SU-DHL-6 (cell line): ENCODE data around the gene CHMP6.
"Not testable (repeated sequence)": the region's sequence is repeated elsewhere in the genome, so short reads cannot be mapped to it uniquely, and the experiment has no call there.

ENCODE experiments used
- H2AFZ ChIP-seq: fragments of 200-600 bp; sonication (generic); 2 replicates; pipeline ENCODE4 v1.6.1; 2014; ENCODE audit warnings: low read depth, mild to moderate bottlenecking, moderate library complexity, mixed read lengths, antibody characterized with exemption, low read length; ENCODE audit not compliant: severe bottlenecking
- H3F3A ChIP-seq: fragments of 200-600 bp; shearing (Covaris generic); 2 replicates; pipeline ENCODE4 v1.6.0; 2016; ENCODE audit warnings: antibody characterized with exemption, mild to moderate bottlenecking; ENCODE audit not compliant: insufficient read depth
- H3K27ac ChIP-seq: fragments of 200-600 bp; sonication (generic); 2 replicates; pipeline ENCODE4 v1.5.1; 2016; ENCODE audit warnings: low read depth, mild to moderate bottlenecking, low read length, moderate library complexity, mixed read lengths
- H3K27me3 ChIP-seq: fragments of 200-600 bp; sonication (generic), shearing (Covaris generic); 2 replicates; pipeline ENCODE4 v1.6.0; 2014; ENCODE audit warnings: mild to moderate bottlenecking, low read length
- H3K36me3 ChIP-seq: fragments of 200-600 bp; sonication (generic); 2 replicates; pipeline ENCODE4 v1.6.1; 2014; ENCODE audit warnings: mild to moderate bottlenecking, low read length, mixed read lengths
- H3K4me2 ChIP-seq: fragments of 300-600, 200-600 bp; shearing (Covaris generic), sonication (generic); 2 replicates; pipeline ENCODE4 v1.6.0; 2014; ENCODE audit warnings: low read length, low read depth, mild to moderate bottlenecking; ENCODE audit not compliant: poor library complexity, severe bottlenecking
- H3K4me3 ChIP-seq: fragments of 200-600 bp; sonication (generic); 2 replicates; pipeline ENCODE4 v1.5.1; 2014; ENCODE audit warnings: antibody characterized with exemption, low read length, mild to moderate bottlenecking, mixed read lengths; ENCODE audit not compliant: insufficient read depth, poor library complexity, severe bottlenecking
- H3K79me2 ChIP-seq: fragments of 200-600 bp; sonication (generic); 2 replicates; pipeline ENCODE4 v1.6.1; 2014; ENCODE audit warnings: mild to moderate bottlenecking, low read length, moderate library complexity; ENCODE audit not compliant: insufficient read depth
- H3K9ac ChIP-seq: fragments of 200-600 bp; sonication (generic); 2 replicates; pipeline ENCODE4 v1.7.0; 2014; ENCODE audit warnings: mild to moderate bottlenecking, low read length
- H3K9me2 ChIP-seq: fragments of 200-600 bp; sonication (generic); replicated peaks from 2 replicates; pipeline ENCODE4 v1.6.1; 2014; ENCODE audit warnings: low read length; ENCODE audit not compliant: insufficient read depth
- H3K9me3 ChIP-seq: fragments of 200-600 bp; sonication (generic); 2 replicates; pipeline ENCODE4 v1.6.1; 2014; ENCODE audit warnings: low read length, mixed read lengths; ENCODE audit not compliant: insufficient read depth
- H4K20me1 ChIP-seq: fragments of 200-600 bp; sonication (generic); 2 replicates; pipeline ENCODE4 v1.6.1; 2014; ENCODE audit warnings: low read depth, mild to moderate bottlenecking, antibody characterized with exemption, low read length, moderate library complexity, mixed read lengths
- EZH2phosphoT487 ChIP-seq: fragments of 200-600 bp; sonication (generic), shearing (Covaris generic); conservative IDR thresholded peaks from 2 replicates; pipeline ENCODE4 v1.6.1; 2018; ENCODE audit warnings: mild to moderate bottlenecking, antibody characterized with exemption, low read length, moderate library complexity, mixed read lengths
- TF ChIP-seq, protein P1 (sequence below): fragments of 200-600 bp; sonication (generic); IDR thresholded peaks from one replicate; pipeline ENCODE4 v1.5.1; 2017; ENCODE audit warnings: antibody characterized with exemption, mild to moderate bottlenecking, low read length, moderate library complexity; ENCODE audit not compliant: insufficient read depth, poor library complexity, severe bottlenecking

The CHMP6 gene

DNA sequence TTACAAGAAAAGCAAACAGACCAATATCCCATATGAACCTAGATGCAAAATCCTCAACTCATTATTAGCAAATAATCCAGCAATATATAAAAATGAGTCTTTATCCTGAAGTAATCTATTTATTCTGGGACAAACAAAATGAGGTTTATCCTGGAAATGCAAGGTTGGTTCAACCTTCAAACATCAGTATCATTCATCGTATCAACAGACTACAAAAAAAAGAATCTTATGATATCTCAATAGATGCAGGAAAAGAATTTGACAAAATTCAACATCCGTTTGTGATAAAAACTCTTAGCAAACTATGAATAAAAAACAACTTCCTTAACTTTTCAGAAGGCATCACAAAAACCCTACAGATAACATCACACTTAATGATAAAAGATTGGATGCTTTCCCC, 24.9 kb downstream of the CHMP6 start:
- Histone ChIP-seq H3F3A (no peaks in the 10 kb centered on the region), H3K4me3 (no peak overlapping the region), H3K27ac (no peak overlapping the region), H3K9me3 (no peaks in the 10 kb centered on the region), H3K79me2 (no peaks in the 10 kb centered on the region), H3K36me3 (no peaks in the 10 kb centered on the region), H3K9me2 (no peaks in the 10 kb centered on the region), H3K9ac (no peak overlapping the region), H3K27me3 (no peaks in the 10 kb centered on the region), H3K4me2 (no peak overlapping the region), H4K20me1 (no peaks in the 10 kb centered on the region), H2AFZ (no peak overlapping the region)
- TF ChIP-seq, protein P1, sequence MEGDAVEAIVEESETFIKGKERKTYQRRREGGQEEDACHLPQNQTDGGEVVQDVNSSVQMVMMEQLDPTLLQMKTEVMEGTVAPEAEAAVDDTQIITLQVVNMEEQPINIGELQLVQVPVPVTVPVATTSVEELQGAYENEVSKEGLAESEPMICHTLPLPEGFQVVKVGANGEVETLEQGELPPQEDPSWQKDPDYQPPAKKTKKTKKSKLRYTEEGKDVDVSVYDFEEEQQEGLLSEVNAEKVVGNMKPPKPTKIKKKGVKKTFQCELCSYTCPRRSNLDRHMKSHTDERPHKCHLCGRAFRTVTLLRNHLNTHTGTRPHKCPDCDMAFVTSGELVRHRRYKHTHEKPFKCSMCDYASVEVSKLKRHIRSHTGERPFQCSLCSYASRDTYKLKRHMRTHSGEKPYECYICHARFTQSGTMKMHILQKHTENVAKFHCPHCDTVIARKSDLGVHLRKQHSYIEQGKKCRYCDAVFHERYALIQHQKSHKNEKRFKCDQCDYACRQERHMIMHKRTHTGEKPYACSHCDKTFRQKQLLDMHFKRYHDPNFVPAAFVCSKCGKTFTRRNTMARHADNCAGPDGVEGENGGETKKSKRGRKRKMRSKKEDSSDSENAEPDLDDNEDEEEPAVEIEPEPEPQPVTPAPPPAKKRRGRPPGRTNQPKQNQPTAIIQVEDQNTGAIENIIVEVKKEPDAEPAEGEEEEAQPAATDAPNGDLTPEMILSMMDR: no peak
- no peak for TF ChIP-seq EZH2phosphoT487

DNA sequence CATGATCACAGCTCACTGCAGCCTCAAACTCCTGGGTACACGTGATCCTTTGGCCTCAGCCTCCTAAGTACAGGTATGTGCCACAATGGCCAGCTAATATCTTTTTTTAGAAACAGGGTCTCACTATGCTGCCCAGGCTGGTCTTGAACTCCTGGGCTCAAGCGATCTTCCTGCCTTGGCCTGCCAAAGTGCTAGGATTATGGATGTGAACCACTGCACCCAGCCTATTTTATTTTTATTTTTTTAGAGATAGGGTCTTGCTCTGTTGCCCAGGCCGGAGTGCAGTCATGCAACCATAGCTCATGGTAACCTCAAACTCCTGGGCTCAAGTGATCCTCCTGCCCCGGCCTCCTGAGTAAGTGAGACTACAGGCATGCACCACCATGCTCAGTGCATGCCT, 25.7 kb downstream of the CHMP6 start:
- not testable (repeated sequence) for H3K27ac ChIP-seq, H3K27me3 ChIP-seq, H3K79me2 ChIP-seq, H3K36me3 ChIP-seq, H3K4me3 ChIP-seq, H3K9me2 ChIP-seq, H3F3A ChIP-seq, H3K4me2 ChIP-seq, H2AFZ ChIP-seq, H3K9ac ChIP-seq, H3K9me3 ChIP-seq, H4K20me1 ChIP-seq

DNA sequence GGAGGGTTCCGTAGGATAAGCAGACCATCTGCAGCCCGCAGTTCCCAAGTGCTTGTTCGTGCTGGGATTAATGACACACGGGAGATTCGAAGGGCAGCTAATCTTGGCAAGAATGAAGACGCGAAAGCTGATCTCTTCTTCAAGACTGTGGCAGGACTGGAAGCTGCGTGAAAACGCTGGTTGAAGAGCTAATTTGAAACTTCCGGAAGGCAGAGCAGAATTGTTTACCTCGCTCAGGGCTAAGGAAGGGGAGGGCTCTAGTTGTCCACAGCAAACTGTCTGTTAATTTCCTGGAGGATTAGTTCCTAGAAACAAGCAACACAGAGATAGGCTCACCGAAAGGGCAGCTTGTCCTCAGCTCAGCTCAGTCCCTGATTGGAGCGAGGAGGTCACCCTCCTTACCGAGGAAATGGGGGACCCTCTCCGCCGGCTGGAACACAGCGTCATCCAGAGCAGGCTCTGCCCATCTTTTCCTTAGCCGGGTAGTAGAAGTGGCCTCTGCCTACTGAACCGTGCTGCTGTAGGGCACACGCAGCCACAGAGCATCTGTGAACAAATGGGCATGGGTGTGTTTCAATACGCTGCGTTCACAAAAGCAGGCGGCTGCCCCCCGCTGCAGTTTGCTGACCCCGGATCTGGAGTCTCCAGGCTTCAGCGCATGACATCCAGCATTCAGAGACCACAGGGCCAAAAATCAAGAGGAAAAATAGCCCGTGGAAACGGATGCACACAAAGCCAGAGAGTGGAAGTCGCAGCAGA, 26.6 kb downstream of the CHMP6 start:
- Histone ChIP-seq H3K9ac (no peak overlapping the region), H3K9me3 (no peaks in the 10 kb centered on the region), H3K27ac (no peak overlapping the region), H3K79me2 (no peaks in the 10 kb centered on the region), H3K4me3 (no peak overlapping the region), H3K4me2 (no peak overlapping the region), H2AFZ (no peak overlapping the region), H4K20me1 (no peaks in the 10 kb centered on the region), H3K36me3 (no peaks in the 10 kb centered on the region), H3F3A (no peaks in the 10 kb centered on the region), H3K27me3 (no peaks in the 10 kb centered on the region), H3K9me2 (no peaks in the 10 kb centered on the region)
- TF ChIP-seq, protein P1: no peak
- TF ChIP-seq EZH2phosphoT487: no peak

DNA sequence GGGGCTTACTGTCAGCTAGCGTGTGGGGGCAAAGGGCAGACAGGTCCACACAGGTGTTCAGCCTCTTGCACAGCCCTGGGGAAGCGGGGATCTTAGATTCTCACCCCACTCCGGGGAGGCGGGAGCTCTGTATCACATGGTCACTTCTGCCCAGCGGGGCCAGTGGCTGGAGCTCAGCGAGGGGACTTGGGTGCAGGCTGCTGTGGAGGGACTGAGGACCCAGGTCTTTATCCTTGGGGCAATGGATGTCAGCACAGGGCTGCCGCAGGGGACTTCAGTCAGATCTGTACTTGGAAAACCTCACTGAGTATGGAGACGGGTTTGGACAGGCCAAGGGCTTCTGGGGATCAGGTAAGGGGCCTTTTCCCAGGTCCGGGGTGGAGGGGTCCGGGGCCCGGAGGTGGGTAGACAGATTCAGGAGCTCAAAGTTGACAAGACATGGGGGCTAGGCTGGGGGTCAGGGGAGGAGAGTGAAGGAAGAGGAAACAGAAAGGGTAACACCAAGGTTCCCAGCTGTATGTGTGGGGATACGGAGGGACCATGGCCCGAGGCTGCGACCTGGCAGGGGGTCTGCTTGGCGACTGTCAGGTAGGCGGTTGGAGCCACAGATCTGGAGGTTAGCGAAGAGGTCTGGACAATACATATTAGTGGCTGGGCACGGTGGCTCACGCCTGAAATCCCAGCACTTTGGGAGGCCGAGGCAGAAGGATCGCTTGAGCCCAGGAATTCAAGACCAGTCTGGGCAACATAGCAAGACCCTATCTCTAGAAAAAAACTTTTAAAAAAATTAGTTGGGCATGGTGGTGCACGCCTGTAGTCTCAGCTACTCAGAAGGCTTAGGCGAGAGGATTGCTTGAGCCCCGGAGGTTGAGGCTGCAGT, 28.2 kb downstream of the CHMP6 start:
- H3K4me2 ChIP-seq: no peak overlapping the region
- no peak overlapping the region for H3K4me3 ChIP-seq
- no peaks in the 10 kb centered on the region for H3K27me3 ChIP-seq
- no peaks in the 10 kb centered on the region for H3F3A ChIP-seq
- no peaks in the 10 kb centered on the region for H3K36me3 ChIP-seq
- H3K9me2 ChIP-seq: no peaks in the 10 kb centered on the region
- H4K20me1 ChIP-seq: no peaks in the 10 kb centered on the region
- TF ChIP-seq EZH2phosphoT487: no peak
- TF ChIP-seq, protein P1: no peak
- H2AFZ ChIP-seq: no peak overlapping the region
- H3K9ac ChIP-seq: no peak overlapping the region
- no peak overlapping the region for H3K27ac ChIP-seq
- no peaks in the 10 kb centered on the region for H3K9me3 ChIP-seq
- no peaks in the 10 kb centered on the region for H3K79me2 ChIP-seq
